Measurements from ENCODE around the gene ROBO1.
"Not testable (repeated sequence)": the region's sequence is repeated elsewhere in the genome, so short reads cannot be mapped to it uniquely, and the experiment has no call there.

Gene ROBO1

DNA sequence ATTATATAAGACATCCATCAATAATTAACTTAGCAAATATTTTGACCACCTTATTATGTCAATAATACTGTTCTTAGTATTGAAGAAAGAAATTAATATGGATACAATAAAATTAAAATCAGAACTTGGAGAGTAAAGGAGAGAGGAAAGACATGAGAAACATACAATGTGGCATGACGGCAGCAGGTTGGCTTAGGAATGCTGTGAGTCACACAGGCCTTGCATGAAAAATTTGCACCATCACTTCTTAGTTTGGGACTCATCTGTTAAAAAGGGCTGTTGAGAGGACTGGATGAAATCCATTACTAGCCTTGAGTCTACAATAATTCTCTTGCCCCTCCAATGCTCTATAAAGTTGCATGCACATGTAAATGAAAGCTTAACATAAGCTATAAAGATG is 880.8 kb downstream of the ROBO1 start:
- no peak overlapping the region for H3K27ac ChIP-seq

GRCh38 chr3:78884567-78884966 is 883.2 kb downstream of the ROBO1 start:
- H3K27ac ChIP-seq = not testable (repeated sequence)

More for the DNA sequence above, 880.8 kb downstream of the ROBO1 start:
- TF ChIP-seq ZFX (IDR thresholded peaks at IDR 0.05; ENCODE audit: borderline replicate concordance) (no peak), CTCF (IDR thresholded peaks at IDR 0.05) (no peak)

GRCh38 chr3:78882251-78882650 is 885.5 kb downstream of the ROBO1 start:
- no peak overlapping the region for H3K27ac ChIP-seq
- no peak for TF ChIP-seq ZFX (IDR thresholded peaks at IDR 0.05; ENCODE audit: borderline replicate concordance)
- no peak for TF ChIP-seq CTCF (IDR thresholded peaks at IDR 0.05)

GRCh38 chr3:78881501-78881900 is 886.3 kb downstream of the ROBO1 start:
- no peak for TF ChIP-seq CTCF (IDR thresholded peaks at IDR 0.05)
- no peak for TF ChIP-seq ZFX (IDR thresholded peaks at IDR 0.05; ENCODE audit: borderline replicate concordance)
- no peak overlapping the region for H3K27ac ChIP-seq

DNA sequence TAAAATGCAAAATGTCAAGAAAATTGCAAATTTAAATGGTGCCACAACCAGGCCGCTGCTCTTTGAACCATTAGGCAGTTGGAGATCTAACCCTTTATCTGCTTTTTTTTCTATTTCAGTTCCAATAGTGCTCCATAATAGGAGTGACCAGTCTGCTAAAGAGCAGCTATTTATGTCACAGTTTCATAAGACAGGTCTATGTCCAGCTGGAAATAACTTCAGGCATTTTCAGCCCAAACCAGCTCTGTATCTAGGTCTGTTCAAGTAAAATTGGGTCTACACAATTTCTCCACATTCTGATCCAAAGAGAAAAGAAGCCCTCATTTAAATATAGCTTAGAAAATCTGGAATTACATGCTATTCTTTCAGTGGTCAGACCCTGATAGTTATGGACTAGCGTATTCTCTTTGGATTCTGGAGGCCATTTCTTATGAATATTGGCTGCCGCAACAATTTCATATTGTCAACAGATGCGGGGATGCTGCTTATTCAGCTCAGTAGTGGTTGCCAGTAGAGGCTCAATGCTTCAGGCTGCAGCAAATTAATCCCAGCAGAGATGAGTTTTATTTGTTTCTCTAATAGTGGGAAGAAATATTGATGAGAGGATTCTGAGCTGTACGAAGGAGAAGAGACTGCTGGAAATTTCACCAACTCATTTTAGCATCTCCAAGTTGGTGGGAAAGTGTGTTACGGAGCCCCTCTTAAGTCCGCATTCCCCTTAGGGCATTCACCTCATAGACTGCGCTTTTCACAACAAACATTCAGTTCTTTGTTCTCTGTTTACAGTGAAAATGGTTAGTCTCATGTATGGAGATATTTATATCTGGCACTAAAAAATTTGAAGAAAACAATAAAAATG is 887.0 kb downstream of the ROBO1 start:
- TF ChIP-seq ZFX (IDR thresholded peaks at IDR 0.05; ENCODE audit: borderline replicate concordance) (no peak), CTCF (IDR thresholded peaks at IDR 0.05) (no peak)
- H3K27ac ChIP-seq = no peak overlapping the region

DNA sequence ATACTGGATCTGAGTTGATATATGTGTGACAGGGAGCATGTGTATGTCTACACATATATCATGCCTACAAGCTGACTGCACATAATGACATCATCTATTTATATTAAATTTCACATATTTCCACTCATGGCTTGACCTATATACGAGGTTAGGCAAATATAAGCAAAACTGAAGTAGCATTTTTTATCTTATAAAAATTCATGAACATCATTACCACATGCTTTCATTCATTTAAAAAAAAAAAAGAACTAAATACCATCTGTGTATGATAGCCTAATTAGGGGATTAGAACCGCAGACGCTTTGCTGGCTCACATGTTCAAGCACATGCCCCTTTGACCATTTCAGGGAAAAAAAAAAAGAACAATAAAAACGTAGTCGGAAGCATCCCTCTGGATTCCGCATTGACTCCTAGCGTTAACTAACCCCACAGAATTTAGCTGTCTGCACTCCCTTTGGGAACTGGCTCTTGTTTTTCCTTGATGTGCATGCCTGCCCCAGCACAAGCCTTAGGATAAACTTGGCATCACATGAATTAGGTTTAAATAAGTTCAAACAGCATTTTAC is 888.4 kb downstream of the ROBO1 start:
- no peak for TF ChIP-seq CTCF (IDR thresholded peaks at IDR 0.05)
- TF ChIP-seq ZFX (IDR thresholded peaks at IDR 0.05; ENCODE audit: borderline replicate concordance) = no peak

GRCh38 chr3:78878789-78879188 is 889.0 kb downstream of the ROBO1 start:
- H3K27ac ChIP-seq = no peak overlapping the region
- TF ChIP-seq CTCF (IDR thresholded peaks at IDR 0.05) = no peak
- no peak for TF ChIP-seq ZFX (IDR thresholded peaks at IDR 0.05; ENCODE audit: borderline replicate concordance)

More for the DNA sequence above, 888.4 kb downstream of the ROBO1 start:
- H3K27ac ChIP-seq = no peak overlapping the region
